Mesothelial cell of epicardium (in vitro differentiated cells): Measurements from ENCODE around the gene ENOSF1. TPM values are rescaled to one million over a fixed set of nuclear protein-coding genes. Genes with fewer than 3 reads are reported as not detected.
"Not testable (repeated sequence)": the region's sequence is repeated elsewhere in the genome, so short reads cannot be mapped to it uniquely, and the experiment has no call there.

ENCODE experiments used
- DNase-seq, 2 experiments: peaks; one replicate each; pipeline ENCODE4 v3.0.0; 2021; ENCODE audit warnings: low spot score in 2 of 2; ENCODE audit not compliant: unreplicated experiment in 2 of 2
- H3K27ac Mint-ChIP-seq: 2 replicates; pipeline ENCODE4 v1.8.0; 2021; ENCODE audit warnings: mixed read lengths
- H3K27me3 Mint-ChIP-seq: 2 replicates; pipeline ENCODE4 v1.8.0; 2021; ENCODE audit warnings: low read depth, mixed read lengths
- H3K36me3 Mint-ChIP-seq: 2 replicates; pipeline ENCODE4 v1.8.0; 2021; ENCODE audit warnings: mixed read lengths
- H3K4me1 Mint-ChIP-seq: 2 replicates; pipeline ENCODE4 v1.8.0; 2021; ENCODE audit warnings: mixed read lengths
- H3K4me3 Mint-ChIP-seq: 2 replicates; pipeline ENCODE4 v1.8.0; 2021; ENCODE audit warnings: mild to moderate bottlenecking, moderate library complexity, mixed read lengths
- H3K9me3 Mint-ChIP-seq: 2 replicates; pipeline ENCODE4 v1.8.0; 2021; ENCODE audit warnings: mixed read lengths
- CTCF ChIP-seq: fragments of 200-600 bp; sonication (generic); IDR thresholded peaks from one replicate; pipeline ENCODE4 v1.5.0; 2021; ENCODE audit warnings: antibody characterized with exemption; ENCODE audit not compliant: unreplicated experiment
- total RNA-seq: library from RNA; stranded (reverse); gene quantifications from 3 replicates; pipeline ENCODE4 v1.2.1, GENCODE V29; 2021

ENOSF1 gene
- total RNA-seq, 1 donor from 2014 or later = 77.1 TPM

- Mint-ChIP-seq H3K9me3 (no peaks in the 10 kb centered on the region), H3K27ac (no peak overlapping the region), H3K36me3 (peaks cover 13% of the 10 kb centered on the region), H3K27me3 (no peaks in the 10 kb centered on the region), H3K4me1 (peaks cover 3% of the 10 kb centered on the region), H3K4me3 (no peak overlapping the region)
- no peak for DNase-seq
- no peak for TF ChIP-seq CTCF
Observed at GRCh38 chr18:688323-688722, 24.1 kb downstream of the ENOSF1 start.

DNA sequence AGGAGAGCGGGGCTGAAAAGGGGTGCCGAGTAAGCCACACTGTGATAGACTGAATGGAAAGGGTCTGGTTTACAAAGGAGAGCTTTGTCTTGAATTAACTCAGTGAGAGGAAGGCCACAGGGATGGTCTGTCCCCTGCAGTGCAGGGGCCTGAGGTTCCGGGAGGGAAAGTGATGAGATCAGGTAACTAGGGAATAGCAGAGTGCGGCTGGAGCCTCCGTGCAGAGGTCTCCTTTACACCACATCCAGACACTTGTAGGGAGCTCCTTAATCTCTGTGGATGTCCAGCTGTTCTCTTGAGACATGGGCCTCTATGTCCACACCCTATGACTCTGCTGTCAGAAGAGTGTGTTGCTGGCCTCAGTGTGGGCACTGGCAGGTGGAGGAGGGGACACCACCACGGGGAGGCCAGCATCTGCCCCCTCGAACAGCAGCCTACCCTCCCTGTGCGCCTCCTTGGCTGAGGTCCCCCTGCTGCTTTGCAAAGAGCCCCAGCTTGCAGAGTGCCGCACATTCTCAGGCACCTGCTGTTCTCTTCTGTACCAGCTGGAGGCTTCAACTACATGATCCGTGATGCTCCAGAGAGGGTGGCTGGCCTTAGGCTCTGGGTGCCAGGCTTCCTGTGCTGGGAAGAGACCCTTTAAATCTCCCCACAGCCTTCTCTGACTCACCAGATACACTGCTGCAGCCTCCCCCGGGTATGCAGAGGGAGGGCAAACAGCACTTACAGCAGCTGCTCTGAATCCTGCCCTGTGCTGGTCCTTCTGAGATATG lies 25.9 kb downstream of the ENOSF1 start:
- TF ChIP-seq CTCF = no peak
- H3K4me3 Mint-ChIP-seq = no peak overlapping the region
- no peak overlapping the region for H3K27ac Mint-ChIP-seq

DNA sequence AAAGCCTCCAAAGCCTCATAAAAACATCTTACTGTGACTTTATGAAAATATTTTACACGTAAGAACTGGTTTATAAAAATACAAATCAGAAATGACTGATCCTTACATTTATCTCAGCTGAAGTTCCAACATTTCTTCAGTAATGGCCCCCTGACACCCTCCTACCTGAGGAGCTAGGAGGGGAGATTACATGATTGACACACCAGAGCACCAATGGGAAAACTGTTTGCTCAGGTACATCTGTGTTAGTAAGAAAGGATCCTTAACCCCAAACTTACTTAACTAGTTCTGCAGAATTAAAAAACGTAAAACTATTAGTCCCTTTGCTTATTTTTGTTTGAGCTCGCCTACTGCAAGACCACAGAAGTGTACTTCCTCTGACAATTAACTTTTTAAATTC lies 27.0 kb downstream of the ENOSF1 start:
- Mint-ChIP-seq H3K4me1 (peaks cover 1% of the 10 kb centered on the region), H3K27ac (no peak overlapping the region), H3K9me3 (no peaks in the 10 kb centered on the region), H3K27me3 (no peaks in the 10 kb centered on the region), H3K4me3 (no peak overlapping the region), H3K36me3 (peaks cover 10% of the 10 kb centered on the region)
- TF ChIP-seq CTCF = no peak
- no peak for DNase-seq

More for the DNA sequence above, 25.9 kb downstream of the ENOSF1 start:
- no peak for DNase-seq
- Mint-ChIP-seq H3K36me3 (peaks cover 10% of the 10 kb centered on the region), H3K9me3 (no peaks in the 10 kb centered on the region), H3K4me1 (peaks cover 1% of the 10 kb centered on the region), H3K27me3 (no peaks in the 10 kb centered on the region)

GRCh38 chr18:683531-683930 lies 28.9 kb downstream of the ENOSF1 start:
- no peaks in the 10 kb centered on the region for H3K27me3 Mint-ChIP-seq
- no peaks in the 10 kb centered on the region for H3K9me3 Mint-ChIP-seq

GRCh38 chr18:682833-683232 lies 29.6 kb downstream of the ENOSF1 start:
- Mint-ChIP-seq H3K36me3 (peaks cover 17% of the 10 kb centered on the region), H3K27me3 (no peaks in the 10 kb centered on the region), H3K9me3 (no peaks in the 10 kb centered on the region), H3K4me3 (no peak overlapping the region), H3K27ac (no peak overlapping the region), H3K4me1 (no peaks in the 10 kb centered on the region)
- DNase-seq = no peak
- no peak for TF ChIP-seq CTCF

More at GRCh38 chr18:683531-683930, 28.9 kb downstream of the ENOSF1 start:
- Mint-ChIP-seq H3K4me1 (peaks cover 1% of the 10 kb centered on the region), H3K4me3 (no peak overlapping the region), H3K27ac (no peak overlapping the region), H3K36me3 (peaks cover 16% of the 10 kb centered on the region)
- DNase-seq = no peak
- TF ChIP-seq CTCF = no peak

- H3K9me3 Mint-ChIP-seq, H3K27me3 Mint-ChIP-seq, H3K4me1 Mint-ChIP-seq, DNase-seq, H3K27ac Mint-ChIP-seq, H3K4me3 Mint-ChIP-seq: not testable (repeated sequence)
- peaks cover 17% of the 10 kb centered on the region for H3K36me3 Mint-ChIP-seq
Observed at GRCh38 chr18:682416-682815, 30.0 kb downstream of the ENOSF1 start.
